HUES6 (cell line): ENCODE data around the gene LGMN.
"Not testable (repeated sequence)": the region's sequence is repeated elsewhere in the genome, so short reads cannot be mapped to it uniquely, and the experiment has no call there.

ENCODE experiments used
- H3K27ac ChIP-seq: 2 replicates; pipeline ENCODE4 v1.7.0; 2013; ENCODE audit warnings: low read depth, mild to moderate bottlenecking, low read length, inconsistent platforms
- H3K27me3 ChIP-seq: 2 replicates; pipeline ENCODE4 v1.6.1; 2013; ENCODE audit warnings: low read length; ENCODE audit not compliant: control insufficient read depth, insufficient read depth
- H3K36me3 ChIP-seq: 2 replicates; pipeline ENCODE4 v1.6.1; 2013; ENCODE audit warnings: low read length; ENCODE audit not compliant: control insufficient read depth, insufficient read depth
- H3K4me1 ChIP-seq: 2 replicates; pipeline ENCODE4 v1.6.1; 2013; ENCODE audit warnings: low read length; ENCODE audit not compliant: control insufficient read depth, insufficient read depth
- H3K4me3 ChIP-seq: 2 replicates; pipeline ENCODE4 v1.5.1; 2013; ENCODE audit warnings: low read depth, low read length
- H3K9ac ChIP-seq: one replicate; pipeline ENCODE4 v1.6.1; 2013; ENCODE audit warnings: mild to moderate bottlenecking, low read length
- H3K9me3 ChIP-seq: 2 replicates; pipeline ENCODE4 v1.6.1; 2013; ENCODE audit warnings: low read depth, low read length; ENCODE audit not compliant: control insufficient read depth, insufficient read depth

The LGMN gene

GRCh38 chr14:92783813-92784431, 35.5 kb upstream of the LGMN start:
- Histone ChIP-seq H3K4me1 (0 out of 2 replicates have a peak, but pooled peaks cover 4% of the 10 kb centered on the region), H3K36me3 (no peaks in the 10 kb centered on the region), H3K27ac (no peak overlapping the region), H3K4me3 (no peak overlapping the region), H3K9me3 (peaks cover 9% of the 10 kb centered on the region; the same call in 1 of the 2 replicates), H3K9ac (no peak overlapping the region), H3K27me3 (no peaks in the 10 kb centered on the region)

- H3K27me3 ChIP-seq = no peaks in the 10 kb centered on the region
- H3K36me3 ChIP-seq = no peaks in the 10 kb centered on the region
- no peak overlapping the region for H3K9ac ChIP-seq
- H3K27ac ChIP-seq = no peak overlapping the region
- H3K4me1 ChIP-seq = 0 out of 2 replicates have a peak, but pooled peaks cover 4% of the 10 kb centered on the region
- H3K9me3 ChIP-seq = no peaks in the 10 kb centered on the region
- H3K4me3 ChIP-seq = no peak overlapping the region
Observed at GRCh38 chr14:92781350-92781749, 32.9 kb upstream of the LGMN start.

GRCh38 chr14:92780444-92781232, 32.2 kb upstream of the LGMN start:
- H3K4me3 ChIP-seq = no peak overlapping the region
- no peaks in the 10 kb centered on the region for H3K4me1 ChIP-seq
- no peaks in the 10 kb centered on the region for H3K36me3 ChIP-seq
- H3K27ac ChIP-seq = no peak overlapping the region
- no peaks in the 10 kb centered on the region for H3K9me3 ChIP-seq
- H3K27me3 ChIP-seq = no peaks in the 10 kb centered on the region
- no peak overlapping the region for H3K9ac ChIP-seq

GRCh38 chr14:92778868-92779565, 30.6 kb upstream of the LGMN start:
- H3K4me3 ChIP-seq, H3K4me1 ChIP-seq, H3K9me3 ChIP-seq, H3K9ac ChIP-seq, H3K27ac ChIP-seq, H3K27me3 ChIP-seq, H3K36me3 ChIP-seq: not testable (repeated sequence)

DNA sequence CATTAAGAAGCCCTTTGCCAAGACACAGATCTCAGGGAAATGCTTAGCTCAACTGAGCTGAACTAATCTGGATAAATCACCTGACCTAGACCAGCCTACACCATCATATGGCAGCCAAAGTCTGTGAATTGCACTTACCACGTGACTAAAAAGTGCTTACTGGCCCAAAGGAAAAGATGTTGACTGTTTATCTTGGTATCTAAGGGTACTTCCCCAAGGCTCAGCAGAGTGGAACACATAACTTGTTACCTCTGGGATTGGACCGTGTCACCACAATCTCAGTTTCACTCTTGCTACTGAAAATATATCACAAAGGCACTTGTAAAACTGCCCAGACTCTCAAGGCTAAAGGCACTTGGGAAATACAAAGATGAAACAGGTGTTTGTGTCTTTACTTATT, 26.9 kb upstream of the LGMN start:
- H3K9ac ChIP-seq, H3K27ac ChIP-seq, H3K27me3 ChIP-seq, H3K36me3 ChIP-seq, H3K4me3 ChIP-seq, H3K9me3 ChIP-seq, H3K4me1 ChIP-seq: not testable (repeated sequence)

DNA sequence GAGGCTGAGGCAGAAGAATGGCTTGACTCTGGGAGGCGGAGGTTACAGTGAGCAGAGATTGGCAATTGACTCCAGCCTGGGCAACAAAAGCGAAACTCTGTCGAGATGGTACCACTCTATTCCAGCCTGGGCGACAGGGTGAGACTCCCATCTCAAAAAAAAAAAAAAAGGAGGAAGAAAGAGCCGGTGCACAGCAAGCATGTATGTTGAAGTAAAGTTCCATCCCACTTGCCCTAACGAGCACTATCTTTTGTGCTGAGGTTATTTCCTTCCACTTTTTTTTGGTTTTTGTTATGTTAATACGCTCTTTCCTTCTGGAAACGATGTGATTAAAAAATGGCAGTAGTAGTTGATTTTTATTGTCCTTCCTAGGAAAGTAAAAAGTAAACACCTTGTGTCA, 26.1 kb upstream of the LGMN start:
- Histone ChIP-seq H3K4me1 (peaks cover 3% of the 10 kb centered on the region; the same call in 1 of the 2 replicates), H3K4me3 (no peak overlapping the region), H3K27ac (no peak overlapping the region), H3K36me3 (no peaks in the 10 kb centered on the region), H3K9me3 (no peaks in the 10 kb centered on the region), H3K27me3 (no peaks in the 10 kb centered on the region), H3K9ac (no peak overlapping the region)

DNA sequence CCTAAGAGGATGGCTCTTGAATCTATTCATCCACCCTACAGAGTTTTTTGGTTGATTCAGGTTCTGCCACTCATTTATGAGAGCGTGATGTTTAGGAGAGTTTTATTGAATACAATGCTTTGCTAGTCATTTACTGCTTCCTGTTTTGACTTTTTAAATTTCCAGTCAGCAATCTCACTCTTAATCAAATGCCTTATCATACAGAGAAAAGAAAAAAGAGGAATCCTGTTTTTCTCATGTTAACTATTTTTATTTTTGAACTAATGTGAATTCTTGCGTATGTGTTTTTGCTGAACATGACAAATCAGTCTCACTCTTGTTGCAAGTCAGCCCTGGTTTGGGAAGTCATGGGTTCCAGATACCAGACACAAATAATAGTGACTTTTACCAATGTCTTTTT, 22.1 kb upstream of the LGMN start:
- H3K27me3 ChIP-seq = no peaks in the 10 kb centered on the region
- H3K36me3 ChIP-seq = no peaks in the 10 kb centered on the region
- H3K9ac ChIP-seq = no peak overlapping the region
- H3K4me3 ChIP-seq = no peak overlapping the region
- H3K4me1 ChIP-seq = peaks cover 3% of the 10 kb centered on the region; the same call in 1 of the 2 replicates
- H3K27ac ChIP-seq = no peak overlapping the region
- H3K9me3 ChIP-seq = no peaks in the 10 kb centered on the region

- no peak overlapping the region for H3K9ac ChIP-seq
- no peaks in the 10 kb centered on the region for H3K27me3 ChIP-seq
- H3K4me1 ChIP-seq = no peaks in the 10 kb centered on the region
- no peaks in the 10 kb centered on the region for H3K9me3 ChIP-seq
- H3K36me3 ChIP-seq = no peaks in the 10 kb centered on the region
- no peak overlapping the region for H3K4me3 ChIP-seq
- H3K27ac ChIP-seq = no peak overlapping the region
Observed at GRCh38 chr14:92768795-92769194, 20.4 kb upstream of the LGMN start.

- H3K4me3 ChIP-seq, H3K36me3 ChIP-seq, H3K27ac ChIP-seq, H3K9me3 ChIP-seq, H3K4me1 ChIP-seq, H3K27me3 ChIP-seq, H3K9ac ChIP-seq: not testable (repeated sequence)
Observed at GRCh38 chr14:92768236-92768635, 19.8 kb upstream of the LGMN start.

DNA sequence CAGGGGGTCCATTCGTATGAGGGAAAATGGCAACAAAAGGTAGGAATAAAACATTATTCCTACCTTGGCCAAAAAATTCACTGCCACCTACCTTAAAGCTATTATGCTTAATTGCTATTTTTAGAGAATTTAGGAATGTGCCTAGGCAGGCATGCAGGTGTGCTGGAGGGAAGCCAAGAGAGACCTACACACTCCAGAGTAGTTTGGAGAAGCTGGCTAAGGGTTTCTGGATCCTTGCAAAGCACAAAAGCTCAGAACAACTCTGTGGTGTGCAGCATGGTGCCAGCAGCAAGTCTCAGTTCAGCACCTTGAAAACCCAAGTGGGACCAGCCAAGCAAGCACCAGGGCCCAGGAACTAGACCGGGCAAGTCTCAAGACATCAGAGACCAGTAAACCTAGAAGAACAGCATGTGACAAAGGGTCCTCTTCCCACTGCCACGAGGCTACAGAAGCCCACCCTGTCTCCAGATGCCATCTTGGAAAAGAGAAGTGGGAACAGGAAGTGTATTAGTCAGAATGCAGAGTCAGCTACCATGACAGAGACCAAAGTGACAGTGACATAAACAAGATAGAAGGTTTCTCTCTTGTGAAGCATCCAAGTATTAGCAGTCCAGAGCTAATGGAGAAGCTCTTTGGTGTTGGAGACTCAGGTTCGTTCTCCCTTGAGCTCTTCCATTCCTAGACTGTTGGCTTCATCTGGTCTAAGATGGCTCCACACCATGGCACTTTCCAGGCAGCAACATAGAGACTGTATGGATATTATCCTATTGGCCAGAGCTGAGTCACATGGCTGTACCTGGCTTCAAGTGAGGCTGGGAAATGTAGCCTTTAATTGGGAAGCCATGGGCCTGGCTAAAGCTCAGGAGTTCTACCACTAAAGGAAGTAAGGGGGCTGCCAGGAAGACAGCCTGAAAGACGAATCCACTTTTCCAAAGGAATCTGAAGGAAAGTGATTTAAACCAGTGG, 15.5 kb upstream of the LGMN start:
- not testable (repeated sequence) for H3K9me3 ChIP-seq

More for the DNA sequence above, 15.5 kb upstream of the LGMN start:
- not testable (repeated sequence) for H3K27me3 ChIP-seq, H3K4me3 ChIP-seq, H3K36me3 ChIP-seq, H3K4me1 ChIP-seq, H3K9ac ChIP-seq, H3K27ac ChIP-seq
